DMS79 treated with DMSO at 0.1 percent for 48 hours (cell line): ENCODE measurements around the gene XDH.

ENCODE experiments used
- DNase-seq: peaks from one replicate; lab custom pipeline; 2025; lab: John Stamatoyannopoulos, UW

The XDH gene

DNA sequence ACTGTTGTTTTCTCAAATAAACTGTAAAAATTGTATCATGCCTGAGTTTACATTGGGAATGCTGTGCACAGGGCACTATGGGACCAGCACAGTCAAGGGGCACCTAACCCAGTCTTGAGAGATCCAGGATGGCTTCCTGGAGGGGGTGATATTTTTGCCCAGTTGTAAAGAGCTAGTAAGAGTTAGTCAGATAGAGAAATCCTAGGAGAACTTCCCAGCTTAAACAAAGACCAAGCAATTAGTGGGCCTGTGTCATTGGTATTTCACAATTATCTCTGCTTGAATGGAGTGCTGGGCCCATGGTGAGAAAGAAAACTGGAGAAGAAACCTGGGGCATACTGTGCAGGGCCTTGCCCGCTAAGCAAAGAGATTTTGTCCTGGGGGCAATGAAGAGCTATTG, 12.2 kb downstream of the XDH start:
- no peak for DNase-seq

- no peak for DNase-seq
Measured at GRCh38 chr2:31401580-31401979, 13.0 kb downstream of the XDH start.

- DNase-seq, result no peak
Measured at GRCh38 chr2:31398881-31399280, 15.7 kb downstream of the XDH start.

GRCh38 chr2:31397094-31397493, 17.4 kb downstream of the XDH start:
- no peak for DNase-seq

GRCh38 chr2:31390324-31390723, 24.2 kb downstream of the XDH start:
- no peak for DNase-seq

DNA sequence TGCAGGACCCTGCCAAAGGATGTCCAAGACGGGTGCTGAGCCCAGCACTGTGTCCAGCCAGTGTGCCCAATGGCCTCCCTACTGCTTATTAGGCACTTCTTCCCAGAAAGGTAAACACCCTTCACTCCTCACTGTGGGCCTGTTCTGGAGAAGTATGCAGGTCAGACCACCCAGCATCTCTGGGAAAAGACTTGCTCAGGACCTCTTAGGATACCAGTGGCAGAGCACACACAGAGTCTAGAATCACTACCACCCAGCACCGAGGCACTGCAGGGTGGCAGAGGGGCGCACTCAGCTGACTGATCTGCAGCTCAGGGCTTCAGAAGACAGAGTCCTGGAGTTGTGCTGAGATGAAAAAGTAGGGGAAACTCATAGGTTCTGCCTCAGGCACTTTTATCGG, 25.8 kb downstream of the XDH start:
- no peak for DNase-seq

DNA sequence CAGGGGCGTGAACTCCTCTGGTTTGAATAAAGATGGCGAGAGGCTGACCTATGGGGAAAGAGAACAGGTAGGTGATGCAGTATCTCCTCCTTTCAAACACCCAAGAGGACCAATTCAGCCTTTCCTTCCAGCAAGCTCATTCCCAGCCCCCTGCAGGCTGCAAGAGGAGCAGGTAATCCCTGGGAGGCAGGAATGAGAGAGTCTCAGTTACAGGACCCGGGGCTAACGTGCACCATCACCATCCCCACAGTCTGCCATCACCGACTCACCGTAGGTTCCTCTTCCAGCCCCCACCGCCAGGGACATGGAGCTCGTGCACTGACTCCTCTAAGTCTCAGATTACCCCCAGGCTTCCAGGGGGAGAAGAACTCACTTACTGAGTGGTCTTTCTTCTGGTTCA, 26.7 kb downstream of the XDH start:
- no peak for DNase-seq

GRCh38 chr2:31386648-31387047, 27.9 kb downstream of the XDH start:
- DNase-seq, result no peak

- no peak for DNase-seq
Measured at GRCh38 chr2:31386172-31386571, 28.4 kb downstream of the XDH start.

- DNase-seq, result no peak
Measured at GRCh38 chr2:31384771-31385276, 29.7 kb downstream of the XDH start.

DNA sequence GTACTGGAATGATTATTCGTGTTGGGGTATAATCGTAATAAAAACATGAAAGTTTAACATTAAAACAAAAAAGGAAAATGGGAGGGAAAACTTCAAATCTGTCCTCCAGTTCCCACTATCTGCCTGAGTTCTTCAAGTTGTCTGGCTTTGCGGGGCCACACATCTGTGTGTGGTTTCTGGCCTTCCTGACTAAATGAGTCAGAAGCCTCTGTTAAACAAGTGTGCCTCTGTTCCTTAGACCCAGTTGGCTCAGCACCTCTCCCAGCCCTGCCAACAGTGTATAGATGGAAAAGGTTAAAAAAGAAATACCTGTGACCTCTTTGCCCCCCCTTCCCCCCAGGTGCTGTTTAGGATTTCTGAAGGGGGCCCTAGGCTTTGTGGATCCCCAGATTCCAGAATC, 30.2 kb downstream of the XDH start:
- DNase-seq, result no peak

DNA sequence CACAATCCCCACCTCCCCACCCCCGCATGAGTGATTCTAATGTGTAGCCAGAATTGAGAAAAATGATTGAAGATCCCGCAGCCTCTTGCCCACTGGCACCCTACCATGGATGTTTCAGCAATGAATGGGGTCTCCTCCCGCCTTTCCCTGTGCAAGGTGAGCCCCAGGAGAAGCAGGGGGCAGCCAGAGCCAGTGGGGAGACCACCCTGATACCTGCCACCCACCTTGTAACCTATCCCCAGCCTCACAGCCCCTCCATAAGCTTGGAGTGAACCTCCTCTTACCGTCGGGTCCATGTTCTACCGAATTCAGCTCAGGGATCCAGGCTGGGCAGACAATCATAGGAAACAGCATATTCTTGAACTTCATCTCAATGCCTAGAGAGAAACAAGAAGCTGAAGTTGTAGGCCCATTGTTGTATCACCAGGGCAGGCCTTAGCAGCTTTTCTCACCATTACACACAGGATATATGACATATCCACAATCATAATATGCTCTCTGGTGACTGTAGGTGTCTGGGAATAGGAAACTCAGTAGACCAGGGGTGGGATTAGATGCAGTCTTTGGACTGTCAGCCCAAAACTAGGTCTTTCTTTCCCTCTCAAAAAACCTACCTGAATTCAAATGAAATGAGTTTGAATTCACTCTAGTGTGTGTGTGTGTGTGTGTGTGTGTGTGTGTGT, 30.9 kb downstream of the XDH start:
- DNase-seq, result no peak

DNA sequence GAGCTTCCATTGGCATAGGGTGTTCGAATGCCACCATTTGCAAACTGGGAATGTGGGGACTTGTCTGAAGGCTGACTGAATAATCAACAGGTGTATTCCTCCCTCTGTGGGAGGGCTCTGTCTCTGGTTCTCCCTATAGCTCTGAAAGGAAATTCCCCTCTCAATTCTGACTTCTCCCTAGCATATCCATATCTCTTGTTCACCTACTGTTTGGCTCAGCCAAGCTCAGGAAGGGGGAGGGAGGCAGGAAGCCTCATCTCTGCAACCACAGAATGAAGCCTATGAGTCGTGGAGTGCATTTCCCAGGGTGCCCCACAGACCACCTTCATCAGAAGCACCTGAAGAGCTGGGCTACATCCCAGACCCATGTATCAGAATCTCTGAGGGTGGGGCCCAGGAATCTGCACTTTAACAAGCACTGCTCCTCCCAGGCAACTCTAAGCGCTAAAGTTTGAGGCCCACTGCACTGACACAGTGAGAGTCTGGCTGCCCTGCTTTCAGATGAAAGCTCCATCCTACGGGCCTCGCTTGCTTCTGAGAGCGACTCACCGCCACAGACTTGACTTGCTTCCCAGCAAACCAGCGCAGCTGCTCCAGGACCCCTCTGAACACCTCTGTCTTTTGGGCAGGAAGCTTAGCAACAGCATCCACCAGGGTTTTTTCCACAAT, 32.0 kb downstream of the XDH start:
- DNase-seq, result no peak

GRCh38 chr2:31381601-31382000, 32.9 kb downstream of the XDH start:
- DNase-seq, result no peak

GRCh38 chr2:31380243-31380642, 34.3 kb downstream of the XDH start:
- no peak for DNase-seq

DNA sequence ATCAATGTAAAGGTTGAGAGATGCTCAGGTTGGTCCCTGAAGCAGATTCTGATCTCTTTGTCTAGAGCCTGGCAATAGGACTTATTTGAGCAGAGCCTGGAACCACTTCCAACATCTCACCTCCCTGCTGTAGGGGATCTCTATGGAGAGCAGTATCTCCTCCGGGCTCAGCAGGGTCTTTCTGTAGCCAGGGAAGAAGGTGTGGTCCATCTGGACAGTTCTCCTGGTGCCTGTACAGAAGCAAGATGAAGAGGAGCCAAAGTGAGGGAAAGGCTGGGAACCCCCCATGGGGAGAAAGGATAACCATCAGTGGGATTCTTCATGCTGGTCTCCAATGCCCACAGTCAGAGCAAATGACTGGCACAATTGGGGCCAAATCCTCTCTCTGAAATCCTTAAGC, 34.8 kb downstream of the XDH start:
- no peak for DNase-seq

DNA sequence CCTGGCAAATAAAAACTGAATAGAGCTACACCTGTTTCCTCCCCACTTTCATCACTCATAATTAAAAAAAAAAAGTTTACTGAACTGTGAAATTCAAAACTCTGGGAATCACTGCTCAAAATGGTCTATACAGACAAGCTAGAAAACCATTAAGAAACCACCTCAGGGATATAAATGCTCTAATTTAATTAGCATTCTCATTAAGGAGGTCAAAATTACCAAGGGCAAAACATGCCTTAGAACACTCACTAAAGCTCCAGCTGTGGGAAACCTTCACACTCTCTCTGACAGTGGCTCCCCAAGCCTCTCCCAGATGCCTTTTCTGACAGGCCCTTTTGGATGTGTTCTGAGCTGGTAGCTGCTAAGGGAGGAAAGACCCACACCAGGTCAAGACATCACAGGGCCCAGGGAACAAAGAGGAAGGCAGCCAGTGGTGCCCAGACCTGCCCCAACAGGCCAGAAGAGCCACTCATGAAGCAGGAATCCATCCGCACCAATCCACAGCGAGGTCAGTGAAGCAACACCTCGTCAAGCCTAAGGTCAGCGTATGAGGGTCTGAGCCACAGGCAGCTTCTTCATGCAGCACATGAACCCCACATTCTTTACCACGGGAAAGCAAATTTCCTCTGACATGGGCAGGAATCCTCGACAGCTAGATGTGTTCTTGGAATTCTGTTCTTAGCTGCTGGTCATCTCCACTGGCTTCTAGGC, 35.6 kb downstream of the XDH start:
- DNase-seq, result no peak

DNA sequence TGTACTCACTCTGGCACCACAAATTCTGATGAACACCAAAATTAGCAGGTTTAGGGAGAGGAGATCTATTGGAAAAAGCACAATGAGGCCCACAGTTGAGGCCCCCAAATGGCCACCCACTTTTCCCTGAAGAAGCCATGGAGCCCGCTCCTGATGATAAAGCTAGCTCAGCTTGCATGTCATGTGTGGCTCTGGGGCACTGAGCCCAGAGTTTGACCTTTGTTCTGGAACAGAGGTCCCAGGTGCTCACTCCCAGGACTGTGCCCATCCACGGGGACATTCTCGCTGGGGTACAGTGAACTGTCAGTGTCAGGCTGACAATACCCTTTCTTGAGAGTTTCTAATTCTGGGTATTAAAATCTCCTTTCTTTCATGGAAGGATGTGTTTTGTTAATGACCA, 36.2 kb downstream of the XDH start:
- no peak for DNase-seq

DNA sequence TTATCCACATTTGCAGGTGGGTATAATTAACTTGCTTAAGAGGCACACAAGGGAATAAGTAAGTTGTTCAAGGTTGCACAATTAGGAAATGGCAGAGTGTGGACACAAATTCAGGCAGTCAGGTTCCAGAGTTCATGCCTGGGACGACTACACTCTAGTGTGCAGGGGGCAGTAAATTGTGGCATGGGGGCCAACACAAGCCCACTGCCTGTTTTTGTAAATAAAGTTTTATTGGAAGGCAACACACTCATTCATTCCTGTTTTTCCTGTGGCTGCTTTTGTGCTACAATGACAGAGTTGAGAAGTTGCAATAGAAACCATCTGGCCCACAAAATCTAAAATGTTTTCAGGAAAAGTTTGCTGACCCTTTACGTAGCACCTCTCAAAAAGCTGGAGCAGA, 41.4 kb downstream of the XDH start:
- no peak for DNase-seq

DNA sequence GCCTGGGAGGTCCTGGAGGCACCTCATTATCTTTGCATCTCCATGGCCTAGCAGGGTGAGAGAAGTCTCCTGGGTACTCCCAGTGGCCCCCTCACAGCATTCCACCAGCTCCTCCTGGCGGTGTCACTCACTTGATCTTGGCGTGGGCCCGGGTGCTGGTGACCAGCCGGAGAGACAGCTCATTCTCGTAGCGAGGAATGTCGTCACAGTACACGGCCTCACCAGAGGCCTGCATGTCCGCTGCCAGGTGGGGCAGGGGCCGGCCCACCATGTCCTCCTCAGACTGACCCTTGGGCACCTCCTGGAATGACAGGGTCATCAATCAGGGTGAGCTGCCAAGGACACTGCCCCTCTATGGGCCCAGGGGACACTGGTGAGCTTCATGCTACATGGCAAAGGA, 42.4 kb downstream of the XDH start:
- DNase-seq, result no peak

DNA sequence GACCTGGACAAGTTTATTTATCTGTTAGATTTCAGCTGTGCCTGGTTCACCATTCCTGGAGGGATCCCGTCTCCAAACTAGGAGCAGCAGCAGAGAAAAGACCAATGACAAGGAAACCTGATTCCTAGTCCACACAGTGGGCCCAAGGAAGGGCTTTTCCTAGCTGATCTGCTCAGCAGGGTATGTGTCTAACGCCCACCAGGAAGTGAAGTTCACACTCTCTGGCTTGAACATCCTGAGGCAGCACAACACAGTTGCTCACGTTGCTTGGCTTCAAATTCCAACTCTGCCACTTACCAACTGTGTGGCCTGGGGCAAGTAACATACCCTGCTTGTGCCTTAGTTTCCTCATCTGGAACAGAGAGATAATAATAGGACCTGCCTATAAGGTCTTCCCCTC, 42.9 kb downstream of the XDH start:
- no peak for DNase-seq

DNA sequence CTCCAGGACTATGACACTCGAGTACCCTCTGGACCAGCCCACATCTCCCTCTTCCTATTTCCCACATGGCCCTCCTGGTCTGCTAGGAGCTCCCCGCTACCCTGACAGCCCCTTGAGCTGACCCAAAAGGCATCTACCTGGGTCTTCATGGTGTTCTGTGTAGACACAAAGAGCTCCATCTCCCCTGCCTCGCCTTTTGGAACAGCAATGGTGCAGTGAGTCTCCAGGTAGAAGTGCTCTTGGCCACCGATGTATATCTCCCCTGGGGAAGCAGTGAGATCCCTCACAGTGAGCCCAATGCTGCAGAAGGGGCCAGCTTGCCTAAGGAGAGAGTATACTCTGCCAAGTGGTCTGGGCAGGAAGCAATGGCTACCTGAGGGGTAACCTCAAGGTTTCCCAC, 47.8 kb downstream of the XDH start:
- DNase-seq, result no peak

GRCh38 chr2:31365834-31366505, 48.6 kb downstream of the XDH start:
- no peak for DNase-seq
